GM19324 (cell line): ENCODE data around the gene SERINC2.
"Not testable (repeated sequence)": the region's sequence is repeated elsewhere in the genome, so short reads cannot be mapped to it uniquely, and the experiment has no call there.

Experiments used
- ATAC-seq: cut with Tn5 transposase; IDR thresholded peaks from one replicate; pipeline ENCODE4 v1.9.1; 2021; ENCODE audit warnings: mild to moderate bottlenecking, moderate library complexity; ENCODE audit not compliant: unreplicated experiment, low FRiP score

SERINC2 gene

DNA sequence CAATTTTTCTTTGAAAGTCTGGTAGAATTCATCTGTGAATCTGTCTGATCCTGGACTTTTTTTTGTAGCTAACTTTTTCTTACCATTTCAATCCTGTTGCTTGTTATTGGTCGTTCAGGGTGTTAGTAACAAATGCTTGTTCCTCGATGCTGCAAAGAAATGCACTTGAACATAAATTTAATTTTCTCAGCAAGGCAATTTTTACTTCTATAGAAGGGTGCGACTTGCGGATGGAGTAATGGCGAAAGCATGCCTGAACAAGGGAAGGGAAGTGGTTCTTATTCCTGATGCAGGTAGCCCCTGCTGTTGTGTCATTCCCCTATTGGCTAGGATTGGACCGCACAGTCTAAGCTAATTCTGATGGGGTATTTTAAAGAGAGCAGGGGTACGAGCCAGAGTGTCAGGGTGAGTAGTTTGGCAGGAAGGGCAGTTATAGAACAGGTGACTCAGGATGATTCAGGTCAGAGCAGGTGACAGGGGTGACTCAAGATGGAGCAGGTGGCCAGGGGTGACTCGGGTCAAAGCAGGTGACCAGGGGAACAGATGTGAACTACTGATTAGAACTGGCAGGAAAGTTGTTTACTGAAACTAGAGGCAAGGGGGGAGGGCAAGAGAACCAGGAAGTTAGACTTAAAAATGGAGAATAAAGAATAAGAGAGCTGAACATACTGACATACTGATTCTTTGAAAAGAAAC, 40.5 kb downstream of the SERINC2 start:
- ATAC-seq: no peak

DNA sequence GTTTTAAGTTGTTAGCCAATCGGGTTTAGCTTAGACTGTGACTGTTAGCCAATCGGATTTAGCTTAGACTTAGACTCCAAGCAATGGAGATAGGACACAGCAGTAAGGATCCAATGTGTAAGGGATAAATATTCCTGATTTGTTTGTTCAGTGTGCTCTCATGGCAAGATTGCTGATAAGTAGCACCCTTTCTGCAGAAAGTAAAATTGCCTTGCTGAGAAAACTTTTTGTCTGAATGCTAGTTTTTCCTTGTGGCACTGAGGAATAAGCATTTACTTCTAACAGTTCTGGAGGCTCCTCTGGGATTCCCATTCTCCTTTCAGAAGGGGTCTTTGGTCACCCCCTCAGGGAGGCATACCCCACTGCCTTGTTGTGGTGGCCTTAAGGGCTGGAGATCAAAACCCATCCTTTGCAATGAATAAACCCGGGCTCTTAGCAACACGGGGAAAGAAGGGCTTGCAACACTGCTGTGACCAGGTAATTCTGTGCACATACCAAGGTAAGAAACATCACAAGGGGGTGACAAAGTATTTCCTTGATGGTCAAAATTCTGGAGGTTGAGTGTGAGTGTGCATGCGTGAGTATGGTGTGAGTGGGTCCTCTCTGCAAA, 45.4 kb downstream of the SERINC2 start:
- no peak for ATAC-seq

DNA sequence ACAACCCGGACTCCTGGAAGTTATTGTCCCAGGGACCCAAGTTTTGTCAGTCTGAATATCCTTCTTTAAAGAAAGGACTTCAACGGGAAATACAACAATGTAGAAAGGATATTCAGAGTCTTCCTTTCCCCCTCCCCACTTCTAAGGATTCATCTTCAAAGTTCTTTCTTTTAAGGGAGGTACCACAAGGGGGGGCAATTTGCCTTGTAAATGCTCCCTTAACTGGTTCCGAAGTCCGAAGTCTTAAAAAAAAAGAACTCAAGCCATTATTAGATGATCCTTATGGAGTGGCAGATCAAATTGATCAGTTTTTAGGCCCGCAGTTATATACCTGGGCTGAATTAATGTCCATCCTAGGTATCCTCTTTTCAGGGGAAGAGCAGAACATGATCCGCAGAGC, 47.0 kb downstream of the SERINC2 start:
- no peak for ATAC-seq

DNA sequence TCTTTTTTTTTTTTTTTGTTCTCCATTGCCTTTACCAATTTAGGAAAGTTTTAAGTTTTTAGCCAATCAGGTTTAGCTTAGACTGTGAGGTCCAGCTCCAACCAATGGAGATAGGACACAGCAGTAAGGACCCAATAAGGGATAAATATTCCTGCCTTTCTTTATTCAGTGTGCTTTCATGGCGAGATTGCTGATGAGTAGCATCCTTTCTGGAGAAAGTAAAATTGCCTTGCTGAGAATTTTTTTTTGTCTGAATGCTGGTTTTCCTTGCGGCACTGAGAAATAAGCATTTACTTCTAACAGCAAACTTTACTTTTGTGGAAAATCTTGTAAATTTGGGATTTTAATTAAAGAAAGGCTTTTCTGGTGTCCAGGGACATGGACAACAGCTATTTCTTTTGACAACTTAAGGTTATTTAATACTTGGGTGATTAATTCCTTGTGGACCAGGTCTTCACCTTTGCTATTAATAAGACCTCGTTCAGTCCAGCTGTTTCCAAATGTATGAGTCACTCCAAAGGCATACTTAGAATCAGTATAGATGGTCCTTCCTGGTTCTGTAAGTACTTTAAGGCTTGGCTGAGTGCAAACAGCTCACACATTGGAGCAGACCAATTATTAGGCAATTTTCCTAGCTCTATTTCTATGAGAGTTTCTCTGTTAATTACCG, 54.1 kb downstream of the SERINC2 start:
- no peak for ATAC-seq

DNA sequence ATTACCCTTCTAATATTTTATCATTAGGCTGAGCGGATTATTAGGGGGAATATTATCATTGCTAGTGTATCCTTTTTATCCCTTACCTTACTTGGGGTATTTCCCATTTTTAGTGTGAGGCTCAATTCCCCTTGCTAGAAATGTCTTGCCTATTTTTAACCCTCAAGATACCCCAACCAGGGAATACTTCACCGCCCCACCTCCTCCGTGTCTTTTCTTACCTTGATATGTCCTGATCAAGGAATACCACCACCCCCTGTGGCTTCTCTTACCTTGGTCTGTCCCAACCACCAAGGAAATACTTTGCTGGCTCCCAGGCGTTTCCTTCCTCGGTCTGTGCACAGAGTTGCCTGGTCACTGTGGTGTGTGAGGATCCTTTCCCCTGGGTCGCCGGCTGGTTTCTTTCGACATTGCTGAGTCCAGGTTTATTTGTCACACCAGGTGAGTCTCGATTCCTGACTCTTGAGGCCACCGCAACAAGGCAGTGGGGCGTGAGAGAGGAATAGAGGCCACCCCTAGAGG, 57.8 kb downstream of the SERINC2 start:
- ATAC-seq: no peak

DNA sequence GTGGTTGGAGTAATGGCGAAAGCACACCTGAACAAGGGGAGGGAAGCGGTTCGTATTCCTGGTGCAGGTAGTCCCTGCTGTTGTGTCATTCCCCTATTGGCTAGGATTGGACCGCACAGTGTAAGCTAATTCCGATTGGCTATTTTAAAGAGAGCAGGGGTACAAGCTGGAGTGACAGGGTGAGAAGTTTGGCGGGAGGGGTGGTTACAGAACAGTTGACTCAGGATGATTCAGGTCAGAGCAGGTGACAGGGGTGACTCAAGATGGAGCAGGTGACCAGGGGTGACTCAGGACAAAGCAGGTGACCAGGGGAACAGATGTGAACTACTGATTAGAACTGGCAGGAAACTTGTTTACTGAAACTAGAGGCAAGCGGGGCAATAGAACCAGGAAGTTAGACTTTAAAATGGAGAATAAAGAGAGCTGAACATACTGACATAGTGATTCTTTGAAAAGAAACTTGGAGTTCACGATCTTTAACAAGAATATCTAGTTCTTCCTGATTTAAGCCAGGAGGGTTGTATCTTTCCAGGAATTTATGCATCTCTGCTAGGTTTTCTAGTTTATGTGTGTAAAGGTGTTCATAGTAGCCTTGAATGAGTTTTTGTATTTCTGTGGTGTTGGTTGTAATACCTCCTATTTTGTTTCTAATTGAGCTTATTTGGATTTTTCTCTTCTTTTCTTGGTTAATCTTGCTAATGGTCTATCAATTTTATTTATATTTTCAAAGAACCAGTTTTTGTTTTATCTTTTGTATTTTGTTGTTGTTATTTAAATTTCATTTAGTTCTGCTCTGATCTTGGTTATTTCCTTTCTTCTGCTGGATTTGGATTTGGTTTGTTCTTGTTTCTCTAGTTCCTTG, 58.7 kb downstream of the SERINC2 start:
- ATAC-seq: not testable (repeated sequence)

DNA sequence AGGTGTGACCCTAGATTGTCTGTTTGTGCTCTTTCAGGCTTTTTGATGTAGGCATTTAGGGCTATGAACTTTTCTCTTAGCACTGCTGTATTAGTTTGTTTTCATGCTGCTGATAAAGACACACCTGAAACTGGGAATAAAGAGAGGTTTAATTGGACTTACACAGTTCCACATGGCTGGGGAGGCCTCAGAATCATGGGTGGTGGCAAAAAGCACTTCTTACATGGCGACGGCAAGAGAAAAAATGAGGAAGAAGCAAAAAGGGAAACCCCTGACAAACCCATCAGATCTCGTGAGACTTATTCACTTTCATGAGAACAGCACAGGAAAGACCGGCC, 59.3 kb downstream of the SERINC2 start:
- not testable (repeated sequence) for ATAC-seq

DNA sequence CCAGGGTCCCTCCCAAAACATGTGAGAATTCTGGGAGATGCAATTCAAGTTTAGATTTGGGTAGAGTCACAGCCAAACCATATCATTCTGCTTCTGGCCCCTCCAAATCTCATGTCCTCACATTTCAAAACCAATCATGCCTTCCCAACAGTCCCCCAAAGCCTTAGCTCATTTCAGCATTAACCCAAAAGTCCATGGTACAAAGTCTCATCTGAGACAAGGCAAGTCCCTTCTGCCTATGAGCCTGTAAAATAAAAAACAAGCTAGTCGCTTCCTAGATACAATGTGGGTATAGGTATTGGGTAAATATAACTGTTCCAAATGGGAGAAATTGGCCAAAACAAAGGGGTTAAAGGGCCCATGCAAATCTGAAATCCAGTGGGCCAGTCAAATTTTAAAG, 59.7 kb downstream of the SERINC2 start:
- ATAC-seq: not testable (repeated sequence)

DNA sequence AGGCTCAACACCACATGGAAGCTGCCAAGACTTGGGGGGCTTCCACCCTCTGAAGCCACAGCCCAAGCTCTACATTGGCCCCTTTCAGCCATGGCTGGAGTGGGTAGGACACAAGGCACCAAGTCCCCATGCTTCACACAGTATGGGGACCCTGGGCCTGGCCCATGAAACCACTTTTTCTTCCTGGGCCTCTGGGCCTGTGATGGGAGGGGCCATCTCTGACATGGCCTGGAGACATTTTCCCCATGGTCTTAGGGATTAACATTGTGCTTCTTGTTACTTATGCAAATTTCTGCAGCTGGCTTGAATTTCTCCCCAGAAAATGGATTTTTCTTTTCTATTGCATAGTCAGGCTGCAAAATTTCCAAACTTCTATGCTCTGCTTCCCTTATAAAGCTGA, 60.5 kb downstream of the SERINC2 start:
- not testable (repeated sequence) for ATAC-seq

DNA sequence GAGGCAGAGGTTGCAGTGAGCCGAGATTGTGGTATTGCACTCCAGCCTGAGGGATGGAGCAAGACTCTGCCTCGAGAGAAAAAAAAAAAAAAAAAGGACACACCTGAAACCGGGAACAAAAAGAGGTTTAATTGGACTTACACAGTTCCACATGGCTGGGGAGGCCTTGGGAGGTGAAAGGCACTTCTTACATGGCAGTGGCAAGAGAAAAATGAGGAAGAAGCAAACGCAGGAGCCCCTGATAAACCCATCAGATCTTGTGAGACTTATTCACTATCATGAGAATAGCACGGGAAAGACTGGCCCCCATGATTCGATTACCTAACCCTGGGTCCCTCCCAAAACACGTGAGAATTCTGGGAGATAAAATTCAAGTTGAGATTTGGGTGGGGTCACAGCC, 61.6 kb downstream of the SERINC2 start:
- not testable (repeated sequence) for ATAC-seq

DNA sequence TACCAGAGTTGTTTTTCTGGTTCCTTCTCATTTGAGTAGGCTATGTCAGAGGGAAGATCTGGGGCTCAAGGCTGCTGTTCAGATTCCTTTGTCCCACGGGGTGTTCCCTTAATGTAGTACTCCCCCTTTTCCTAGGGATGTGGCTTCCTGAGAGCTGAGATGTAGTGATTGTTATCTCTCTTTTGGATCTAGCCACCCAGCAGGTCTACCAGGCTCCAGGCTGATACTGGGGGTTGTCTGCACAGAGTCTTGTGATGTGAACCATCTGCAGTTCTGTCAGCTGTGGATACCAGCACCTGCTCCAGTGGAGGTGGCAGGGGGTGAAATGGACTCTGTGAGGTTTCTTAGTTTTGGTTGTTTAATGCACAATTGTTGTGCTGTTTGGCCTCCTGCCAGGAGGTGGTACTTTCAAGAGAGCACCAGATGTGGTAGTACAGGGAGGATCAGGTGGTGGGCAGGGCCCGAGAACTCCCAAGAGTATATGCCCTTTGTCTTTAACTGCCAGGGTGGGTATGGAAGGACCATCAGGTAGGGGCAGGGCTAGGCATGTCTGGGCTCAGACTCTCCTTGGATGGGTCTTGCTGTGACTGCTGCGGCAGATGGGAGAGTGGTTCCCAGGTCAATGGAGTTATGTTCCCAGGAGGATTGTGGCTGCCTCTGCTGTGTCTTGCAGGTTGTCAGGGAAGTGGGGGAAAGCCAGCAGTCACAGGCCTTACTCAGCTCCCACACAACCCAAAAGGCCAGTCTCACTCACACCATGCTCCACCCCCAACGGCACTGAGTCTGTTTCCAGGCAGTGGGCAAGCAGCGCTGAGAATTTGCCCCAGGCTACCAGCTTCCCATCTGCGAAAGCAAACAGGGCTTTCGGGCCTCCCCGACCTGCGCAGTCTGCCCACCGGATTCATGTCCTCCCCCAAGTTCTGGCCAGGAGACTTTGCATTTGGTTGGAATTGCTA, 64.2 kb downstream of the SERINC2 start:
- ATAC-seq: peak; percentile 80

DNA sequence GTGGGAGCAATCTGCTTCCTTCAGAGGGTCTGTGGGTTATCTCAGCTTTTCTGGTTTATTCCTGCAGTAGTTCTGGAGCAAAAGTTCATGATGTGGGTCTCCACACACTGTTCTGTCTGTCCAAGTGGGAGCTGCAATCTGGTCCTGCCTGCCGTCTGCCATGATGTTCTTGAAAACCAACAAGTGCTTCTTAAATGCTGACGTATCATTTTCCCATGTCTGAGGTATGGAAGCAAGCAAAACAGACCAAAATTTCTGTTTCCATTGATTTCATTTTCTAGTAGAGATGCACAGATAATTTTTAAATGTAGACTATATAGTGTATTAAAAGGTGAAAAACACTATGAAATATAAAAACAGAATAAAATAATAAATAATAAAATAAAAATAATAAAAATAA, 65.2 kb downstream of the SERINC2 start:
- no peak for ATAC-seq

DNA sequence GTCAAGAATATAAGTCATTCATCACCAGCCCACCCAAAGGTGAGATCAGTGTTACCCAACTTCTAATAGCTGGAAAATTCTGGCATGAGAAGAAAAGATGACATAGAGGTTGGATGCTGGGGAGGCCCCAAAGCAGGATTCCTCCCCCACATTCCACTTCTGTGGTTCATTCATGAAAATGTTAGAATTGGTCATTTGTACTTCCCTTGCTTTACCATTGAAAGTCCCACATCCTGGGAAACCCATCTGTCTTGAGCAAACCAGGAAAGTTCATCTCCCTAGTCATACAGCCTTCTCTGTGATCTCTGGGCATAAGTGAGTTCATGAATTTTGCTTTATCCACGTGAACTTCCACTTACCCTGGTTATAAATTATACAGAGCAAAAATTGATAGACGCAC, 66.8 kb downstream of the SERINC2 start:
- ATAC-seq: no peak

DNA sequence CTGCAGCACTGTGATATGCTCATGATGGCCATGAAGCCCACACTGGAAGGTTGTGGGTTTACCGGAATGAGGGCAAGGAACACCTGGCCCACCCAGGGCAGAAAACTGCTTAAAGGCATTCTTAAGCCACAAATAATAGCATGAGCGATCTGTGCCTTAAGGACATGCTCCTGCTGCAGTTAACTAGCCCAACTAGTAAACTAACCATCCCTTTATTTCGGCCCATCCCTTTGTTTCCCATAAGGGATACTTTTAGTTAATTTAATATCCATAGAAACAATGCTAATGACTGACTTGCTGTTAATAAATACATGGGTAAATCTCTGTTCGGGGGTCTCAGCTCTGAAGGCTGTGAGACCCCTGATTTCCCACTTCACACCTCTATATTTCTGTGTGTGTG, 67.4 kb downstream of the SERINC2 start:
- ATAC-seq: not testable (repeated sequence)

DNA sequence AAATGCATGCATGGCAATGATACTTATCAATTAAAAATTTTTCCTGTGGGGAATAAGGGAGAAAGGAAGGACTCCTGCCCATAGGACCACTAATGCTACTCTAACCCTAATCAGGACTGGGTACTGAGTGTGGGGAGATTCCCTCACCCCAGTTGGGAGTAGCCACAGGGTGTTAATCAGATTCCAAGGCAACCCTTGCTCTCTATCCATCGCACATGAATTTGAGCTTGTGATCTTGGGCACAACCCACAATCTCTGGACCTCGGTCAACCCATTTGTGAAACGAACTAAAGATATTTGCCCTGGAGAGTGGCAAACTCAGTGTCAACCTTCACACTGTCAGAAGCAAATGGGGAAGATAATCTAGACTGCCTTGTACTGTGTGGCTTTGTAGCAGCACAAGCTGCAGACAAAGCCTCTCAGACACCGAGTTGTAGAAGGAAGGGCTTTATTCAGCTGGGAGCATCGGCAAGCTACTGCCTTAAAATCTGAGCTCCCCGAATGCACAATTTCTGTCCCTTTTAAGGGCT, 69.5 kb downstream of the SERINC2 start:
- ATAC-seq: peak; percentile 36

DNA sequence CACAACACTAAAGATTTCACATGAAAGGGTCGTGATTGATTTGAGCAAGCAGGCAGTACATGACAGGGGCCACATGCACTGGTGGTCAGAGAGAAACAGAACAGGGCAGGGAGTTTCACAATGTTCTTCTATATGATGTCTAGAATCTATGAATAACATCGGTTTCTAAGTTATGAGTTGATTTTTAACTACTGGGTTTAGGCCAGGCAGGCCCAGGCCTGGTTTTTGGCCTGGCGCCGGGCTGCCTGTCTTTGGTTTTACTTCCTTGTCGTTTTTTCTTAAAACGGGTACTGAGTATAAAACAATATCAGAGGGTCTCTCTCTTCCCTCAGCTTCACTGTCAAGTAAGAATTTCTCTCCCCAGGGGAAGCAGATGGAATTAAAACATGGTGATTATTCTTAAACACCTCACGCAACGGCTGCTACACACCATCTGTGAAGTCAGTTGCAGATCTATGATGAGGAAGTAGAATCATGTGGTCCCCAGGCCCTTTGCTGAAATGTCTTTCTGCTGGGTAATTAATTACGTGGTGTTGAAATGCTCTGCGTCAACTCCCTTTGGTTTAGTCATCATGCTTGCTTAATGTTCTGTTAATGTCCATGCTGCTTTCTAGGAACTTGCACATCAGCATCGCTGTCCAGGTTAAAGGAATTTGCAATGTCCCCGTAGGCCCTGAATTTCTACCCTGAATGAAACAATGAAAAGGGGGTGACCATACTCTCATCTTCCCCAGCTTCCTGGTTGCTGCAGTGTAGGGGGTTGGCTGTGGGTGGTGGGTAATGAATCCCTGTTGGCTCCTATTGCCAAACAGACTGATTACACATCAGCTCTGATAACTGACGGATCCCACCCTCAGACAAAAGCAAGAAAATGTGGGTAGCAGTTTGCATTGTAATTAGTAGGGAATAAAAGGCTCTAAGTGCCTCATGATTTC, 70.3 kb downstream of the SERINC2 start:
- ATAC-seq: peak; percentile 68
